Measurements from ENCODE around the gene TFAP2A. TPM values are rescaled to one million over a fixed set of nuclear protein-coding genes. Genes with fewer than 3 reads are reported as not detected.

Gene TFAP2A
- total RNA-seq, 5 donors from 2014 or later (not counting 1 experiment from before 2014, with no cell fraction given), result 0.15 to 0.69 (median 0.28) TPM; not detected in 2

- peaks cover 0 to 16% of the 10 kb centered on the region in 2 experiments for H3K4me1 ChIP-seq (ENCODE audit: control insufficient read depth in 1 of 2, extremely low read depth in 1 of 2, insufficient read depth in 2 of 2, low read length in 2 of 2)
- peaks cover 45 to 73% of the 10 kb centered on the region in 2 experiments for H3K27me3 ChIP-seq (replicated peaks in 1 of 2; ENCODE audit: control insufficient read depth in 2 of 2, extremely low read depth in 1 of 2, insufficient read depth in 2 of 2, low read length in 1 of 2)
- WGBS (ENCODE audit: insufficient coverage), result 0% methylated on average over 1 of the region's 5 CpGs
- no peak for DNase-seq
- no peak overlapping the region for H3K27ac Mint-ChIP-seq
- H3K4me3 ChIP-seq (ENCODE audit: control insufficient read depth in 1 of 2, extremely low read depth in 1 of 2, low read length in 1 of 2), result no peak overlapping the region
- H3K4me1 Mint-ChIP-seq, result peaks cover 10 to 17% (median 12%) of the 10 kb centered on the region in 3 donors
- no peaks in the 10 kb centered on the region for H3K9me3 Mint-ChIP-seq
- no peak overlapping the region for H3K4me3 Mint-ChIP-seq
- H3K27ac ChIP-seq (ENCODE audit: low read length), result no peak overlapping the region
- H3K27me3 Mint-ChIP-seq, result peaks cover 72 to 76% of the 10 kb centered on the region in 2 donors
- no peaks in the 10 kb centered on the region for H3K36me3 Mint-ChIP-seq
- ATAC-seq (replicated peaks in 1 of 4), result no peak
- H3K9me3 ChIP-seq, result no peaks in the 10 kb centered on the region
- POLR2A ChIA-PET, result no interaction called here
- H3K36me3 ChIP-seq (ENCODE audit: control insufficient read depth in 2 of 2, extremely low read depth in 1 of 2, insufficient read depth in 1 of 2, low read length in 1 of 2), result no peaks in the 10 kb centered on the region
- CTCF ChIA-PET, result no interaction called here
Observed at GRCh38 chr6:10424040-10424439, 9.2 kb upstream of the TFAP2A start.

GRCh38 chr6:10422737-10423034 lies 7.8 kb upstream of the TFAP2A start:
- POLR2A ChIA-PET, result no interaction called here
- H3K27me3 Mint-ChIP-seq, result peaks cover 70 to 88% of the 10 kb centered on the region in 2 donors
- no peaks in the 10 kb centered on the region for H3K9me3 Mint-ChIP-seq
- H3K4me1 Mint-ChIP-seq, result peaks cover 13 to 18% (median 15%) of the 10 kb centered on the region in 3 donors
- H3K36me3 Mint-ChIP-seq, result no peaks in the 10 kb centered on the region
- CTCF ChIA-PET, result no interaction called here
- Histone ChIP-seq H3K36me3 (ENCODE audit: control insufficient read depth in 2 of 2, extremely low read depth in 1 of 2, insufficient read depth in 1 of 2, low read length in 1 of 2) (no peaks in the 10 kb centered on the region), H3K4me3 (ENCODE audit: control insufficient read depth in 1 of 2, extremely low read depth in 1 of 2, low read length in 1 of 2) (no peak overlapping the region), H3K9me3 (no peaks in the 10 kb centered on the region), H3K27me3 (replicated peaks in 1 of 2; ENCODE audit: control insufficient read depth in 2 of 2, extremely low read depth in 1 of 2, insufficient read depth in 2 of 2, low read length in 1 of 2) (peaks cover 43 to 85% of the 10 kb centered on the region in 2 experiments), H3K27ac (ENCODE audit: low read length) (no peak overlapping the region), H3K4me1 (ENCODE audit: control insufficient read depth in 1 of 2, extremely low read depth in 1 of 2, insufficient read depth in 2 of 2, low read length in 2 of 2) (peaks cover 0 to 16% of the 10 kb centered on the region in 2 experiments)
- ATAC-seq (replicated peaks in 1 of 4) (no peak), DNase-seq (no peak)
- no peak overlapping the region for H3K4me3 Mint-ChIP-seq
- peak overlapping the region in 1 of 2 donors; percentile 38 for H3K27ac Mint-ChIP-seq
- 22% methylated on average over 5 of the region's 7 CpGs for WGBS (ENCODE audit: insufficient coverage)

DNA sequence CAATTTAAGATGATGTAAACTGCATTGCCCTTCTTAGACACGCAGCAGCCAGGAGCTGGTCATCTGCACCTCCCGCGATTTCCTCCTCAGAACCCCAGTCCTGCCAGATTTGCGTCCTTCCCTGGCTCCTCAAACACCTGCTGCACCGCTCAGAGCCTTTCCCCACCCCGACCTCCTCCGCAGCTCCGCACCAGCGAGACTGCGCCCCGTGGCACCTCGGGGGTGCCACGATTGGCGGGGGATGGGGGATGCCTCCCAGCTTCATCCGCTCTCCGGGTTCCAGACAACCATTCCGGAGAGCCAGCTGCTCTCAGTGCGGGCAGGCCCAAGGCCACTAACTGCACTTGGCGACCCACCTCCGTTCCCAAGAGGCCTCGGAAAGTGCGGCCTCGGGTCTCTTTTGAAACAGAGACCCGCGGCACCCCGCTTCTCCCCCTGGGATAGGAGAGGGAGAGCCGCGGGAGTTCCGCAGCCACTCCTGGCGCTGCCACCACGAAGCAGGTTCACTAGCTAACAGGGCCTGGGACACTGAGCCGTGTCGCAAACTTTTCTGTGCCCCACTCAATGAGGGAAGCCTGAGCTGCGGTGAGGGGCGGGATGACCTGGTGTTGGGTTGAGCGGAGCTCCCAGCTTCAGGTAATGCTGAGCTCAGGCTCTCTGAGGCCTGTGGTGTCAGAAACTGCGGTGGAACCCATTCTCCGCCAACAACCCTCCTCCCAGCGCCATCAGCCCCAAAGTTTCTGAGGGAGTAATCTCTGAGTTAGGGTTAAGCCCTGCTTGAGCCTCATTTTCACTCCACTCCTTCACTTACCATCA lies 7.3 kb upstream of the TFAP2A start:
- H3K9me3 Mint-ChIP-seq, result no peaks in the 10 kb centered on the region
- Histone ChIP-seq H3K9me3 (no peaks in the 10 kb centered on the region), H3K4me1 (ENCODE audit: control insufficient read depth in 1 of 2, extremely low read depth in 1 of 2, insufficient read depth in 2 of 2, low read length in 2 of 2) (peaks cover 0 to 22% of the 10 kb centered on the region in 2 experiments), H3K27me3 (replicated peaks in 1 of 2; ENCODE audit: control insufficient read depth in 2 of 2, extremely low read depth in 1 of 2, insufficient read depth in 2 of 2, low read length in 1 of 2) (peaks cover 43 to 91% of the 10 kb centered on the region in 2 experiments), H3K36me3 (ENCODE audit: control insufficient read depth in 2 of 2, extremely low read depth in 1 of 2, insufficient read depth in 1 of 2, low read length in 1 of 2) (no peaks in the 10 kb centered on the region), H3K27ac (ENCODE audit: low read length) (no peak overlapping the region), H3K4me3 (ENCODE audit: control insufficient read depth in 1 of 2, extremely low read depth in 1 of 2, low read length in 1 of 2) (no peak overlapping the region)
- no peak overlapping the region for H3K4me3 Mint-ChIP-seq
- ChIA-PET CTCF (no interaction called here), POLR2A (no interaction called here)
- DNase-seq, result no peak
- H3K4me1 Mint-ChIP-seq, result peaks cover 19 to 22% (median 21%) of the 10 kb centered on the region in 3 donors
- ATAC-seq (replicated peaks in 1 of 4), result no peak
- H3K27me3 Mint-ChIP-seq, result peaks cover 70 to 89% of the 10 kb centered on the region in 2 donors
- H3K27ac Mint-ChIP-seq, result no peak overlapping the region
- H3K36me3 Mint-ChIP-seq, result no peaks in the 10 kb centered on the region
- 9% methylated on average over 33 of the region's 39 CpGs for WGBS (ENCODE audit: insufficient coverage)

DNA sequence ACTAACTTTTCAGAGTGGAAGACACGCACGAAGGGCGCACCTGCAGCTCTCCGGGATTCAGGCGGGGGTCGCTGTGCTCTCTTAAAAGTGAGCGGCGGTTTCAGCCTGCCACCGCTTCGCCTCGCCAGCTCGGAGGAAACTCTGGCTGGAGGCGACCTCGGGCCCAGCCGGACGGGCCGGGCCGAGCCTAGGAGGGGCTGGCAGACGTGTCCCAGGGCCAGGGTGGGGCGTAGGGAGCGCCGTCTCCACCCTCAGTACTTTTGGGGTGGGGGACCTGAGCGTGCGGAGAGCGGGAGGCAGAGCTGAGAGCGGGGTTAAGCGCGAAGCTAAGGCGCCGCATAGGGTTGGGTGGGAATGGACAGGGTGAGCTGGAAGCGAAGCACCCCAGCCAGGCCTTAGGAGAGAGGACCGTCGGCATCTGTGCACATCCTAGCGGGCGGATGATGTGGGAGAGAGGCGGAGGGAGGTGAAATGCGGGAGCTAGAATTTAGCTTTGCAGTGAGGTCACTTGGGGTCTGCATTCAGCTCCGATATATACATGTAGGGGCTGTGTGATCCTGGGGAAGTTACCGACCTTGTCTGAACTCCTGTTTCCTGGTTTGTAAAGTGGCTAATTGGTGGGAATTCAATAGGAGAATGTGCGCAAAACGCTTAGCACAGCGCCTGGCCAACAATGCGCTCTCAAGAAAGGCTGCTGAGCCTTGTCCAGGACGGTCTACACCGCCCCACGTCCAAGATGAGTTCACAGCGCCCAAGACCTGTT lies 6.5 kb upstream of the TFAP2A start:
- CTCF ChIA-PET, result no interaction called here
- Mint-ChIP-seq H3K36me3 (no peaks in the 10 kb centered on the region), H3K27me3 (peaks cover 70 to 91% of the 10 kb centered on the region in 2 donors), H3K27ac (no peak overlapping the region), H3K9me3 (no peaks in the 10 kb centered on the region), H3K4me3 (no peak overlapping the region), H3K4me1 (peaks cover 17 to 18% (median 18%) of the 10 kb centered on the region in 3 donors)
- Histone ChIP-seq H3K36me3 (ENCODE audit: control insufficient read depth in 2 of 2, extremely low read depth in 1 of 2, insufficient read depth in 1 of 2, low read length in 1 of 2) (no peaks in the 10 kb centered on the region), H3K27me3 (replicated peaks in 1 of 2; ENCODE audit: control insufficient read depth in 2 of 2, extremely low read depth in 1 of 2, insufficient read depth in 2 of 2, low read length in 1 of 2) (peaks cover 40 to 94% of the 10 kb centered on the region in 2 experiments), H3K4me1 (ENCODE audit: control insufficient read depth in 1 of 2, extremely low read depth in 1 of 2, insufficient read depth in 2 of 2, low read length in 2 of 2) (peaks cover 0 to 25% of the 10 kb centered on the region in 2 experiments), H3K27ac (ENCODE audit: low read length) (no peak overlapping the region), H3K9me3 (no peaks in the 10 kb centered on the region), H3K4me3 (ENCODE audit: control insufficient read depth in 1 of 2, extremely low read depth in 1 of 2, low read length in 1 of 2) (no peak overlapping the region)
- DNase-seq (no peak), ATAC-seq (replicated peaks in 1 of 4) (no peak)
- POLR2A ChIA-PET, result no interaction called here
- WGBS (ENCODE audit: insufficient coverage), result 13% methylated on average over 45 of the region's 47 CpGs

- Mint-ChIP-seq H3K4me1 (peaks cover 14 to 19% (median 17%) of the 10 kb centered on the region in 3 donors), H3K36me3 (no peaks in the 10 kb centered on the region), H3K9me3 (no peaks in the 10 kb centered on the region), H3K27me3 (peaks cover 69 to 93% of the 10 kb centered on the region in 2 donors), H3K27ac (no peak overlapping the region), H3K4me3 (no peak overlapping the region)
- WGBS (ENCODE audit: insufficient coverage), result 14% methylated on average over 13 of the region's 21 CpGs
- H3K4me1 ChIP-seq (ENCODE audit: control insufficient read depth in 1 of 2, extremely low read depth in 1 of 2, insufficient read depth in 2 of 2, low read length in 2 of 2), result peaks cover 0 to 22% of the 10 kb centered on the region in 2 experiments
- H3K36me3 ChIP-seq (ENCODE audit: control insufficient read depth in 2 of 2, extremely low read depth in 1 of 2, insufficient read depth in 1 of 2, low read length in 1 of 2), result no peaks in the 10 kb centered on the region
- ATAC-seq (replicated peaks in 1 of 4), result no peak
- DNase-seq, result no peak
- H3K4me3 ChIP-seq (ENCODE audit: control insufficient read depth in 1 of 2, extremely low read depth in 1 of 2, low read length in 1 of 2), result no peak overlapping the region
- H3K27ac ChIP-seq (ENCODE audit: low read length), result no peak overlapping the region
- H3K27me3 ChIP-seq (replicated peaks in 1 of 2; ENCODE audit: control insufficient read depth in 2 of 2, extremely low read depth in 1 of 2, insufficient read depth in 2 of 2, low read length in 1 of 2), result peaks cover 43 to 95% of the 10 kb centered on the region in 2 experiments
- ChIA-PET POLR2A (no interaction called here), CTCF (no interaction called here)
- no peaks in the 10 kb centered on the region for H3K9me3 ChIP-seq
Observed at GRCh38 chr6:10420546-10421157, 5.8 kb upstream of the TFAP2A start.

GRCh38 chr6:10419749-10420545 lies 5.1 kb upstream of the TFAP2A start:
- DNase-seq (no peak), ATAC-seq (replicated peaks in 1 of 4) (no peak)
- ChIA-PET CTCF (interaction anchor here in 1 of 2 donors (0.5 kb wide), 1 partner anchor 9 kb away, joined by 7 read pairs; no protein-coding TSS in a partner anchor), POLR2A (no interaction called here)
- no peaks in the 10 kb centered on the region for H3K9me3 Mint-ChIP-seq
- peaks cover 43 to 95% of the 10 kb centered on the region in 2 experiments for H3K27me3 ChIP-seq (replicated peaks in 1 of 2; ENCODE audit: control insufficient read depth in 2 of 2, extremely low read depth in 1 of 2, insufficient read depth in 2 of 2, low read length in 1 of 2)
- H3K9me3 ChIP-seq, result no peaks in the 10 kb centered on the region
- H3K27me3 Mint-ChIP-seq, result peaks cover 68 to 93% of the 10 kb centered on the region in 2 donors
- 7% methylated on average over 22 of the region's 31 CpGs for WGBS (ENCODE audit: insufficient coverage)
- H3K4me1 ChIP-seq (ENCODE audit: control insufficient read depth in 1 of 2, extremely low read depth in 1 of 2, insufficient read depth in 2 of 2, low read length in 2 of 2), result peaks cover 0 to 28% of the 10 kb centered on the region in 2 experiments
- no peak overlapping the region for H3K4me3 Mint-ChIP-seq
- H3K4me3 ChIP-seq (ENCODE audit: control insufficient read depth in 1 of 2, extremely low read depth in 1 of 2, low read length in 1 of 2), result no peak overlapping the region
- H3K27ac Mint-ChIP-seq, result no peak overlapping the region
- no peaks in the 10 kb centered on the region for H3K36me3 ChIP-seq (ENCODE audit: control insufficient read depth in 2 of 2, extremely low read depth in 1 of 2, insufficient read depth in 1 of 2, low read length in 1 of 2)
- H3K27ac ChIP-seq (ENCODE audit: low read length), result no peak overlapping the region
- peaks cover 4% of the 10 kb centered on the region for H3K36me3 Mint-ChIP-seq
- peaks cover 10 to 26% (median 20%) of the 10 kb centered on the region in 3 donors for H3K4me1 Mint-ChIP-seq

All from T-cell (primary cell).